ENCODE data around the gene GBE1.

Gene GBE1

DNA sequence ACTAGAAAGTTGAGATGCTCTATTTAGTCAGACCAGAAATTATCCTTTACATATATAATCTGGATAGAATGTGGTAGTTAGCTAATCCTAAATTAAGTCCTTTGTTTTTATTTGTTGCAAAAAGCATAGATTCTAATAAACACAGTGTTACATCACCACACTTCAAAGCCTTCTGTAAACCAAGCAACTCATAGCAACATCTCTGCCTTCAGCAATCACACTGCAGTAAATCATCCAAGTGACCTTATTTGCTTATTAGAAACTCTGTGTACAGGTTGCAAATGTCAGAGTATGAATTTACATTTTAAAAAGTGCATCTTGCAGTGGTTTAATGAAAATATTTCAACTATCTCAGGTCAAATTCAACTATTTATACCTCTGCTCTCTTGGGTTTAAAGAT lies 242.5 kb downstream of the GBE1 start:
- H3K4me1 ChIP-seq (ENCODE audit: control insufficient read depth, insufficient read depth, low read length): no peaks in the 10 kb centered on the region
- no peaks in the 10 kb centered on the region for H3K9me3 ChIP-seq (ENCODE audit: control insufficient read depth, insufficient read depth, low read depth, low read length)
- H3K36me3 ChIP-seq (ENCODE audit: control insufficient read depth in 2 of 2, insufficient read depth in 1 of 2, low read length in 2 of 2): no peaks in the 10 kb centered on the region
- no peak overlapping the region for H3K27ac ChIP-seq (ENCODE audit: extremely low read depth, low read depth, low read length)
- ChIA-PET POLR2A (no interaction called here), CTCF (no interaction called here)
- no peak overlapping the region for H3K4me3 ChIP-seq (ENCODE audit: low read depth, low read length)
- TF ChIP-seq ZXDB (tag by site-specific recombination; IDR thresholded peaks at IDR 0.05) (no peak), ZNF362 (tag by site-specific recombination; IDR thresholded peaks at IDR 0.05) (no peak), ZNF449 (tag by site-specific recombination; IDR thresholded peaks at IDR 0.05) (no peak), YY2 (tag by site-specific recombination; IDR thresholded peaks at IDR 0.05) (no peak), KLF1 (tag by site-specific recombination; IDR thresholded peaks at IDR 0.05) (no peak), ZNF302 (tag by site-specific recombination; IDR thresholded peaks at IDR 0.05; ENCODE audit: low read depth) (no peak), ZNF341 (tag by site-specific recombination; IDR thresholded peaks at IDR 0.05; ENCODE audit: low read depth) (no peak), ZNF776 (tag by site-specific recombination; IDR thresholded peaks at IDR 0.05; ENCODE audit: borderline replicate concordance) (no peak), BCL11B (tag by site-specific recombination; IDR thresholded peaks at IDR 0.05; ENCODE audit: low read depth) (no peak), RBAK (tag by site-specific recombination; IDR thresholded peaks at IDR 0.05) (no peak), SP2 (tag by site-specific recombination; IDR thresholded peaks at IDR 0.05) (no peak), ZNF626 (tag by site-specific recombination; IDR thresholded peaks at IDR 0.05) (no peak), ZNF19 (tag by site-specific recombination; IDR thresholded peaks at IDR 0.05; ENCODE audit: low read depth) (no peak)

- no peaks in the 10 kb centered on the region for H3K4me1 ChIP-seq (ENCODE audit: control insufficient read depth, insufficient read depth, low read length)
- no peak overlapping the region for H3K27ac ChIP-seq (ENCODE audit: extremely low read depth, low read depth, low read length)
- TF ChIP-seq ZNF639 (tag by site-specific recombination; IDR thresholded peaks at IDR 0.05): no peak
- TF ChIP-seq ZNF701 (tag by site-specific recombination; IDR thresholded peaks at IDR 0.05): no peak
- no peak for TF ChIP-seq ZNF549 (tag by site-specific recombination; IDR thresholded peaks at IDR 0.05)
- TF ChIP-seq ZNF776 (tag by site-specific recombination; IDR thresholded peaks at IDR 0.05; ENCODE audit: borderline replicate concordance): no peak
- no peak for TF ChIP-seq PRDM1 (tag by site-specific recombination; IDR thresholded peaks at IDR 0.05)
- TF ChIP-seq ZNF16 (tag by site-specific recombination; IDR thresholded peaks at IDR 0.05; ENCODE audit: low read depth): no peak
- no peak for TF ChIP-seq ZNF211 (tag by site-specific recombination; IDR thresholded peaks at IDR 0.05; ENCODE audit: low read depth)
- TF ChIP-seq ZNF274 (IDR thresholded peaks at IDR 0.05; ENCODE audit: low read length): no peak
- TF ChIP-seq ZNF274 (tag by site-specific recombination; IDR thresholded peaks at IDR 0.05; ENCODE audit: borderline replicate concordance): no peak
- no peak for TF ChIP-seq ZNF2 (tag by site-specific recombination; IDR thresholded peaks at IDR 0.05)
- TF ChIP-seq ZNF510 (tag by site-specific recombination; IDR thresholded peaks at IDR 0.05; ENCODE audit: insufficient replicate concordance): no peak
- no peak for TF ChIP-seq ZNF157 (tag by site-specific recombination; IDR thresholded peaks at IDR 0.05)
- TF ChIP-seq ZNF335 (tag by site-specific recombination; conservative IDR thresholded peaks at IDR 0.05): no peak
- no peak for TF ChIP-seq ZNF658 (tag by site-specific recombination; IDR thresholded peaks at IDR 0.05)
- no peak for TF ChIP-seq ZNF266 (tag by site-specific recombination; IDR thresholded peaks at IDR 0.05; ENCODE audit: low read depth)
- no peak for TF ChIP-seq ZNF768 (tag by site-specific recombination; IDR thresholded peaks at IDR 0.05)
- TF ChIP-seq ZNF280D (tag by site-specific recombination; IDR thresholded peaks at IDR 0.05): no peak
- no peaks in the 10 kb centered on the region for H3K9me3 ChIP-seq (ENCODE audit: control insufficient read depth, insufficient read depth, low read depth, low read length)
- H3K36me3 ChIP-seq (ENCODE audit: control insufficient read depth in 2 of 2, insufficient read depth in 1 of 2, low read length in 2 of 2): no peaks in the 10 kb centered on the region
- no peak overlapping the region for H3K4me3 ChIP-seq (ENCODE audit: low read depth, low read length)
- POLR2A ChIA-PET: no interaction called here
- CTCF ChIA-PET: interaction anchor here (1.4 kb wide), 1 partner anchor 26 kb away, joined by 4 read pairs; no protein-coding TSS in a partner anchor
Measured at GRCh38 chr3:81516042-81516441, 245.4 kb downstream of the GBE1 start.
